Mammary epithelial cell (primary cell): Measurements from ENCODE around the gene TRIOBP.

Experiments
- CTCF ChIP-seq, 2 donors: IDR thresholded peaks in 1 of 2; conservative IDR thresholded peaks in 1 of 2; 2 replicates each; pipeline ENCODE4 v1.5.1; 2011 to 2012; ENCODE audit warnings: inconsistent platforms in 2 of 2, low read length in 2 of 2, mild to moderate bottlenecking in 2 of 2, control low read depth in 1 of 2, low read depth in 1 of 2; ENCODE audit not compliant: insufficient read depth in 1 of 2; ENCODE audit errors: extremely low read depth in 1 of 2
- EZH2 ChIP-seq: IDR thresholded peaks from 2 replicates; pipeline ENCODE4 v1.6.1; 2012; ENCODE audit warnings: low read length, inconsistent platforms, borderline replicate concordance

GRCh38 chr22:37750596-37751162 lies 53.8 kb downstream of the TRIOBP start:
- TF ChIP-seq EZH2 (no peak), CTCF (conservative IDR thresholded peaks at IDR 0.05 in 1 of 2, IDR thresholded peaks at IDR 0.05 in 1 of 2; ENCODE audit: extremely low read depth in 1 of 2, insufficient read depth in 1 of 2, low read depth in 1 of 2, low read length in 2 of 2) (no peak)
